Measurements from ENCODE around the gene PDE4A.
A peak's percentile ranks its signal among the peaks of the same experiment; 100 is the strongest.
"Not testable (repeated sequence)": the region's sequence is repeated elsewhere in the genome, so short reads cannot be mapped to it uniquely, and the experiment has no call there.

The PDE4A gene

GRCh38 chr19:10462042-10462441 is 41.7 kb downstream of the PDE4A start:
- not testable (repeated sequence) for DNase-seq (ENCODE audit: low read depth)

GRCh38 chr19:10462557-10462956 is 42.2 kb downstream of the PDE4A start:
- no peak for DNase-seq (ENCODE audit: low read depth)

DNA sequence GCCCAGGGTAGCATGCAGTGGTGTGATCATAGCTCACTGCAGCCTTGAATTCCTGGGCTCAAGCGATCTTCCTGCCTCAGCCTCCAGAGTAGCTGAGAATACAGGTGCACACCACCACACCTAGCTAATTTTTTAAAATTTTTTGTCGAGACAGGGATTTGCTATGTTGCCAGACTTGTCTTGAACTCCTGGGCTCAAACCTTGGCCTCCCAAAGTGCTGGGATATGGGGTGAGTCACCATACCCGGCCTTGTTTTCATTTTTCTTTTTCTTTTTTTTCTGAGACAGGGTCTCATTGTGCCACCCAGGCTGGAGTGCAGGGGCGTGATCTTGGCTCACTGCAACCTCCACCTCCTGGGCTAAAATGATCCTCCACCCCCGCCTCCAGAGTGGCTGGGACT is 44.1 kb downstream of the PDE4A start:
- no peak for DNase-seq (ENCODE audit: low read depth)

- no peak for DNase-seq (ENCODE audit: low read depth)
These were observed 46.9 kb downstream of the PDE4A start for GRCh38 chr19:10467104-10467706.

DNA sequence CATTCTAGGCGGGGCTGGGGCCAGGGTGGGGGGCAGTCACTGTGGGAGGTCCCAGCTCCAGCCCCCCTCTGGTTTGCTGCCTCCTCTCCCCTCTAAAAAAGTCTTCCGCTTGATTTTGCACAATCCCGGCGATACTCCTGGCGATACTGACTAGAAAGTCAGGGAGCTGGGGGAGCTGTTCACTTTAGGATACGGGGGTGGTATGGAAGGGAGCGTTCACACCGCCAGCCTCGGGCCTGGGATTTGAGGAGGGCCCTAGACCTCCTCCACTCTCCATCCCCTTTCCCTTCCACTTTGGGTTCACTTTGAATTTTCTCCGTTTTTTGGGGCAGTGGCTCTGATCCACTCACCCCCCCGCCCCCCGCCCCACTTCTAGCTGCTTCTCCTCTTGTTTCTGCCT is 47.8 kb downstream of the PDE4A start:
- no peak for DNase-seq (ENCODE audit: low read depth)

GRCh38 chr19:10471909-10472308 is 51.6 kb downstream of the PDE4A start:
- no peak for DNase-seq (ENCODE audit: low read depth)

DNA sequence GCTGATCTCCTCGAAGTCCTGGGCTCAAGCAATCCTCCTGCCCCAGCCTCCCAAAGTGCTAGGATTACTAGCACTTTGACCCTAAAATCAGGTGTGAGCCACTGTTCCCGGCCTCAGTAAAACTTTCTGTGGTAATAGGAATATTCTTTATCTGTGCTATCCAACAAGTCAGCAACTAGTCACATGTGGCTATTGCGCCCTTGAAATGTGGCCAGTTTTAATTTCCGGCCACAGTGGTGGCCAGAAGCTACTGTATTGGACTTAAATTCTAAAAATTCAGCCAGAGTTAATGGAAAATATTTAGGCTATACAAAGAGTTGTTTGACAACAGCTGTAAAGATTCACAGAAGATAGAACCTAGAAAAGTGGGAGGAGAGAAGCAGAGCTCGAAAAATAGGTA is 52.9 kb downstream of the PDE4A start:
- no peak for DNase-seq (ENCODE audit: low read depth)

- no peak for DNase-seq (ENCODE audit: low read depth)
These were observed 54.7 kb downstream of the PDE4A start for GRCh38 chr19:10474962-10475451.

DNA sequence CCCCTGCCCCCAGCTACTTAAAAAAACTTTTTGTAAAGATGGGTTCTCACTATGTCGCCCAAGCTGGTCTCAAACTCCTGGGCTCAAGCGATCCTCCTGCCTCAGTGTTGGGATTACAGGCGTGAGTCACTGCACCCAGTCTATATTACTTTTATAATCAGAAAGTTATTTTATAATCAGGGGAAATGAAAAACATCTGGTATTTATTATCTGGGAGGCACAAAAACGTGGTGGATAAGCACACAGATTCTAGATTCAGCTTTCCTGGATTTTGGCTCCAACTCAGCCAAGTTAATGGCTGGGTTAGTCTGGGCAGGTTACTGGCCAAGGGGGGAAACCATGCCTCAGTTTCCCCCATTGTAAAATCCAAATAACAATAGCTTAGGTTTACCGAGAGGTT is 58.1 kb downstream of the PDE4A start:
- DNase-seq (ENCODE audit: low read depth): no peak

- DNase-seq (ENCODE audit: low read depth): peak; percentile 83
These were observed 58.6 kb downstream of the PDE4A start for GRCh38 chr19:10478903-10479384.

GRCh38 chr19:10486551-10486950 is 66.2 kb downstream of the PDE4A start:
- DNase-seq (ENCODE audit: low read depth): no peak

- no peak for DNase-seq (ENCODE audit: low read depth)
These were observed 71.2 kb downstream of the PDE4A start for GRCh38 chr19:10491472-10492047.

DNA sequence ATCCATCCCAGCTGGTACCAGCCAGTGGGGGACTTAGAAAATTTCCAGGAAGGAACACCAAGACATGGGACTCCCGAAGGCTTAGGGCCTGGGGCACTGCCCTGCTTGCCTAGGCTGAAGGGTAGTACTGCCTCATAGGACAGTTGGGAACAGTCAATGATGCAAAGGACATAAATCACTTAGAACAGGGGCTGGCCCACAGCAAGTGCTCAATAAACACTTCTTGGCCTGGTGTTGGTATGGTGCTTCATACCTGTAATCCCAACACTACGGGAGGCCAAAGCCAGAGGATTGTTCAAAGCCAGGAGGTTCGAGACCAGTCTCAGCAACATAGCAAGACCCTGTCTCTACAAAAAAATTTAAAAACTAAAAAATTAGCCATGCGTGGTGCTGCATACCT is 77.0 kb downstream of the PDE4A start:
- no peak for DNase-seq (ENCODE audit: low read depth)

DNA sequence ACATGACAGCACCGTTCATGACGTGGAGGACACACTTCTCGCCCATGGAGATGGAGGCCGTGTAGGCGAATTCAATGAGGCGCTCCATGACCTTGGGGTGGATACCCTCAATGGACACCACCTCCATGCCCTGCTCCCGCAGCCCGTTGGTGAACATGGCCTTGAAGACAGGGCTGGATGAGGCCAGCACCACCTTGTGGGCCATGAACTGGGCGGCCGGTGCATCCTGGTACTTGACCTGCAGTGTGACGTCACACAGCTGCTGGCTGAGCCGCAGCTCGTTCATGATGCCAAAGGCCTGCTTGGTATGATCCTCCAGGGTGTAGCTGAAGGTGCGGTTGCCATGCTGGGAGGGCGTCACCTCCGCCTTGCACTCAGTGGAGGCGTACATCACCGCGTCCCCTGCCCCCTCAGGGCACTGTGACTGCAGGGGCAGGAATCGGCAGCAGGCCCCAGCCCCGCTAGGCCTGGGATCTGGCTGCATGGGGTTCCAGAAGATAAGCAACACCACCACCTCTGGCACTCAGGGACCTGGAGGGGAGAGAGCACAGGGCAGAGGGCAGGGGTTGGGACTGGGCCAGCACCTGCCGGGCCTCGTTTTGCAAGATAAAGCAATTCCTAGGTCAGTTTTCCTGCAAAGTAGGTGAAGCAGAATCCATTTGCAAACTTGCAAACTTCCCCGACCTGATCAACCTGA is 79.4 kb downstream of the PDE4A start:
- DNase-seq (ENCODE audit: low read depth): no peak

DNA sequence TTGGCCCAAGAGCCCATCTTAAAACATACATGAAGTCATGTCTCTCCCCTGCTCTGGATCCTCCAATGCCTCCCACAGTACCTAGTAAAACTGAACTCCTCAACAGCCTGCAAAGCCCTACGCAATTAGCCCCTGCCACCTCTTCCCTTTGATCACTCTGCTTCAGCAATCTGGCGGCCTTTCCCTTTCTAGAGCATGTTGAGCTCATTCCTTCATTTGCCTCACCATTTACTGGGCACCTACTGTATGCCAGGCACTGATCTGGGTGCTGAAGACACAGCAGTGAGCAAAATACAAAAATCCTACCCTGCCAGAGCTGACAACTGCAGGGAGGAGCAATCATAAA is 79.9 kb downstream of the PDE4A start:
- DNase-seq (ENCODE audit: low read depth): no peak

DNA sequence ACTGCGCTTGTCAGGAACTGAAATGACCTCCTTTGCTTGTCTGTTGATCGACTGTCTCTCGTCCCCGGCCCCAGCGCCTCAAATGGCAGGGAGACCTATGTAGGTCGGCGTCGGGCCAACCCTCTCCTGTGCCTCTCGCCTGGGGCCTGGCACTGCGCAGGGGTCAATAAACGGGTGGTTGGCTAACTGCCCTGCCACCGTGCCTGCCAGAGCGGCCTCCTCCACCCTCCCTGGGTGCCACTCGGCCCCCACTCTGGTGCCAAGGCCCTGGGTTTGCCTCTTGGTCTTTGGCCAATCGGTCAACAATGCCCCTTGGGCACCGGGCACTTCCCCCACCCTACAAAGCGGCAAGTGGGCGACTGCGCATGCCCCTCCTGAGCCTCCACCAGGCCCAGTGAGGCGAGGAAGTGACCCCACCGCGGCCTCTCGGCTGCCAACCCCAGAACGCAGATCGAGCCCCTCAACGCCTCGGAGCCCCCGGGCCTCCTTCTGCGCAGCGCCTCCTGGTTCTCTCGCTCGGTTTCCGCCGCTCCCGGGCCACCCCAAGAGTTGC is 81.7 kb downstream of the PDE4A start:
- DNase-seq (ENCODE audit: low read depth): peak; percentile 35

GRCh38 chr19:10502524-10503001 is 82.2 kb downstream of the PDE4A start:
- peak; percentile 92 for DNase-seq (ENCODE audit: low read depth)

GRCh38 chr19:10503002-10503789 is 82.9 kb downstream of the PDE4A start, which contains the start of gene KEAP1:
TSS of gene KEAP1 (minus strand) at chr19:10503356. CDS start at chr19:10500033, 3,323 bp downstream.
- DNase-seq (ENCODE audit: low read depth): no peak

DNA sequence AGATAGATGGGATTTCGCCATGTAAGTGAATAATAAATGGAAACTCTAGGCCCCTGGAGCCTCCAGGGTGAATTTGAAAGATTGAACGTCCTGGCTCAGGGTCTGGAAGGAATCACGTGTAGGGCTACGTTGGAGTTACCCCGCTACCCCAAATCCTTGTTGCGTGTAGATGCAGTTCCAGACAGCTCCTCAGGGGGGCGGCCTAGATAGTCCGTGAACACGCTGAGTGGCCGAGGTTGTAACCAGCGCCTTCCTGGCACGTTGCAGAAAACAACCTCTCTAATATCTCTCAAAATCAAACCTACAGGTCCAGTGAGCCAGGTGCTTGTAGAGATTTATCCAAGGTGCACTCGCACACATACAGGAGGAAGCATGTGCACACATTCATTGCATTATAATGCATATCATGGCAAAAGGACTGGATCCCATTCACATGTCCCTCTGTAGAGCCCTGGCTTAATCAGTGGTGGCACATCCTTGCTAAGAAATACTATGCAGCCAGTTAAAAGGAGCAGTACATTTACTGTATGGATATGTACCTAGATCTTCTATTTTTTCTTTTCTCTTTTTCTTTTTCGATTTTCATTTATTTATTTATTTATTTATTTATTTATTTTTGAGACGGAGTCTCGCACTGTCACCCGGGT is 85.4 kb downstream of the PDE4A start:
- DNase-seq (ENCODE audit: low read depth): peak; percentile 78

DNA sequence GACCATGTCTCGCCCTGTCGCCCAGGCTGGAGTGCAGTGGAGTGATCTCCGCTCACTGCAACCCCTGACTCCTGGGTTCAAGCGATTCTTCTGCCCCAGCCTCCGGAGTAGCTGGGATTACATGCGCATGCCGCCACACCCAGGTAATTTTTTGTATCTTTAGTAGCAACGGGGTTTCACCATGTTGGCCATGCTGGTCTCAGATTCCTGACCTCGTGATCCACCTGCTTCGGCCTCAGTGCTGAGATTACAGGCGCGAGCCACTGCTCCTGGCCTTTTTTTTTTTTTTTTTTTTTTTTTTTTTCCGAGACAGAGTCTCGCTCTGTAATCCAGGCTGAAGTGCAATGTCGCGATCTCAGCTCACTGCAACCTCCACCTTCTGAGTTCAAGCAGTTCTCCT is 87.7 kb downstream of the PDE4A start:
- no peak for DNase-seq (ENCODE audit: low read depth)

DNA sequence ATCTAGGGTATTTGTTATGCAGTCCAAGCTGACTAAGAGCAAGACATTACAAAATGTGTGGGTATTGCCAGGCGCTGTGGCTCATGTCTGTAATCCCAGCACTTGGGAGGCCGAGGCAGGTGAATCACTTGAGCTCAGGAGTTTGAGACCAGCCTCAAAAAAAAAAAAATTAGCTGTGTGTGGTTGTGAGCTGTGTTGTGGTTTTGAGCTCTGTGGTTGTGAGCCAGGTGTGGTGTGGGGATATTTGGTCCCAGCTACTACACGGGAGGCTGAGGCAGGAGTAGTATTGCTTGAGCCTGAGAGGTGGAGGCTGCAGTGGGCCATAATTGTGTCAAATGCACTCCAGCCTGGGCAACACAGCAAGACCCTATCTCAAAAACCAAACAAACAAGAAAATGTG is 88.4 kb downstream of the PDE4A start:
- DNase-seq (ENCODE audit: low read depth): peak; percentile 35

Data from activated T-cell treated with anti-CD3 and anti-CD28 coated beads for 48 hours (primary cell).